GM21360 (cell line): ENCODE measurements around the gene EP400.

ENCODE experiments used
- ATAC-seq: cut with Tn5 transposase; IDR thresholded peaks from one replicate; pipeline ENCODE4 v1.9.1; 2021; ENCODE audit warnings: mild to moderate bottlenecking, moderate library complexity; ENCODE audit not compliant: unreplicated experiment

EP400 gene

DNA sequence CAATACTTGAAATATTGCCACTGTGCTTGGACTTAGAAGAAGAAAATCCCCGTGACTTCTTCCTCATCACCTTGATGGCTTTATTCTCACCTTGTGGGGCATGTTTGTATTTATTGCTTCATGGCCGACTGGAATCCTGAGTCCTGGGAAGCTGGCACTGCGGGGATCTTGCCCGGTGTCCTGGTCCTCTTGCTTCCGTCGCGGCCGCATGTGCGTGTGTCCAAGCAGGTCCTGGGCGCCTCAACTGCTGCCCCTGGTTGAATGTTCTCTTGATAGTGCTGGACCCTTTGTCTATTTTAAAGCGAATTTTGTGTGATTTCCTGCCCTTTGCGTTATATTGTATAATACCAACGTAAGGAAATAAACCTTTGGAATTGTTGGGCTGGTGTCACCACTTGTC, 27.0 kb upstream of the EP400 start:
- ATAC-seq, result no peak

- peak; percentile 70 for ATAC-seq
Observed at GRCh38 chr12:131923260-131923659, 26.5 kb upstream of the EP400 start.

DNA sequence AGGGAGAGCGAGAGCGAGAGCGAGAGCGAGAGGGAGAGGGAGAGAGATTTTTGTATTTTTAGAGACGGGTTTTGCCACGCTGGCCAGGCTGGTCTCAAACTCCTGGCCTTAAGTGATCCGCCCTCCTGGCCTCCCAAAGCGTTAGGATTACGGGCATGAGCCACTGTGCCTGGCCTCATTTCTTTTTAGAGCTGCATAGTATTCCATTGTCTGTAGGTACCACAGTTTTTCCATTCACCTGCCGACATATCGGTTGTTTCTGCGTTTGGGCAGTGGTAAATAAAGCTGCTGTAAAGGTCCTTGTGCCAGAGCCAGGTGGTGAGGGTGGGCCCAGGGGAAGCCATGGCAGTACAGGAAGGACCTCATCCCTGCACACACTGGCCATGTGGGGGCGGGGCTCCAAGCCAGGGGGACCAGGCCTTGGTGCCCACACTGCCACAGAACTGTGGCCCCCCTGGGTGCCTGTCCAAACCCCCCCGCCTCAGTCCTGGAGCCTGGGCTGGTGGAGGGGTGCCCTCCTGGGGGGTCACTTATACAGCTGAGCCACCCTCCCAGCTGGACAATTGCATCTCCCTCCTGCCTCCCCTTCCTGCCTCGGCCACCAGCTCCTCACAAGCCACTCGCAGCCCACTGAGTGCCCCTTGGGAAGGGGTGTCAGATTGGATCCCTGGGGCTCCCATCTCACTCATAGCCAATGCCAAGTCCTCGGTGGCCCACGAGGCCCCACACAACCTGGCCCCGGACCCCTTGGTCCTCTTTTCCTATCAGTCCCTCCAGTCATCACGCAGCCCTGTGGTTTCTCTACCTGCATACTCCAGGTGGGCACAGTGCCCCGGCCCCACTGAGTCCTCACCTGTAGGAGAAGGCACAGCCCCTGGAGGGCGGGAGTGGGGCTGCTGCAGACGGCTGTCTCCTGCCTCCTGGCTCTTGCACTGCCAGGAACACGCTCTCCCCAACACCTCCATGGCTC, 22.3 kb upstream of the EP400 start:
- no peak for ATAC-seq

- ATAC-seq, result peak; percentile 1
Observed at GRCh38 chr12:131928080-131928710, 21.5 kb upstream of the EP400 start.

DNA sequence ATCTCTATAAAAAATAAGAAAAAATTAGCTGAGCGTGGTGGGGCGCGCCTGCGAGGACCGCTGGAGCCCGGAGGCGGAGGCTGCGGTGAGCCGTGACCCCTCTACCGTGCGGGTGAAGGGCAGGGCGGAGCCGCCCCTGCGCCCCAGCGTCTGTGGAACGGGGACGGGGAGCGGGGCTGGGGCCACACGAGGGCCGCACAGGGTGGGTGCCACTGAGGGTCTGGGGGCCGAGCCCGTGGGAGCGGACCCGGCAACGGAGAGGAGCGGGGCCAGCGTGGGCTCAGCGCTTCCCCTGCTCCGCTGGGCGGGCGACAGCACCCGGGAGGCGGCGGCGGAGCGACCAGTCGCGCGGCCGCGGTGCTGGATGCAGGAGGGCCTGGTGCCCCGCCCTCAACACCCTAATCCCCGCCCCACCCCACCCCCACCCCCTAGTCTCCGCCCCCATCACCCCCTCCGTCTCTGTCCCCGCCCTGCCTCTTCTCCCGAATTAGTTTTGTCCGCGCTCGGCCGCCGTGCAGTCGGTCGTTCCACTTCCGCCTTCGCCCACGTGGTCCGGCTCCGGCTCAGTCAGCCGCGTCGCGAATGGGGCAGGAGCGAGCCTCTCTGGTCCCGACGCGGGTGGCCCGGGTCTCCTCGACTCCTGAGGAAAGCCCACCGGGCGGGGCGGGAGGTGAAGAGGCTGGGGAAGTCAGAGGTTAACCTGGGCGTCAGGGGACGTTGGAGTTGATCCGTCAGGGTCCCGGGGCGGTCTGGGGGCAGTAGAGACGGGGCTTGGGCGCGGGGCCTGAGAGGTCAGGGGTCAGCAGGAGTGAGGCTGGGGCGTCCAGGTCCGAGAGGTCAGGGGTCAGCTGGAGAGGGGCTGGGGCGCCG, 20.8 kb upstream of the EP400 start, which contains the start of gene PUS1:
PUS1 (plus strand) TSS at position 566 of the 870 bp plus-strand sequence. CDS start 447 bp downstream, outside the sequence.
- ATAC-seq, result peak; percentile 73

DNA sequence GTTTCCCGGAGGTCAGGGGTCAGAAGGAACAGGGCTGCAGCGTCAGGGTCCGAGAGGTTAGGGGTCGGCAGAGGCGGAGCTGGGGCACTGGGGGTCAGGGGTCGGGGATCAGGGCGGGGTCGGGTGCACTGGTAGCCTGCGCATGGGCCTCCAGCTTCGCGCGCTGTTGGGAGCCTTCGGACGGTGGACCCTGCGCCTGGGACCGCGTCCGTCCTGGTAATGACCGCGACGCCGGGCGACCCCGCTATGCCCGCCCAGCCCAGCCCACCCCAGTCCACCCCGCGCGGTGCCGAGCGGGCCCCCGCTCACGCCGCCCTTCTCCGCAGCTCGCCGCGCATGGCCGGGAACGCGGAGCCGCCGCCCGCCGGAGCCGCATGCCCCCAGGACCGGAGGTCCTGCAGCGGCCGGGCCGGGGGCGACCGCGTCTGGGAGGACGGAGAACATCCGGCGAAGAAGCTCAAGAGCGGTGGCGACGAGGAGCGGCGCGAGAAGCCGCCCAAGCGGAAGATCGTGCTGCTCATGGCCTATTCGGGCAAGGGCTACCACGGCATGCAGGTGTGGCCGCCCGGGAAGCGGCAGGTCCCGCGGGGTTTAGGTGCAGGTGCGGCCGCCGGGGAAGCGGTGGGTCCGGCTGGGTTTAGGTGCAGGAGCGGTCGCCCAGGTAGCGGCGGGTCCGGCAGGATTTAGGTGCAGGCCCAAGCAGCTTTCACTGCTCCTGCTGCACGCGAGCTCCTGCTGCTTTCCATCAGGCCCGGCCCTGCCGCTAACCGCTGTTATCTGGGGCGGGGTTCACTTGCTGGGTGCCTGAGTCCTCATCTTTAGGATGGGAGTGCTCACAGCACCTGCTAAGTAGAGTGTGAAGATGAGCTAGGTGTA, 19.9 kb upstream of the EP400 start:
- ATAC-seq, result no peak

- ATAC-seq, result no peak
Observed at GRCh38 chr12:131930510-131930909, 19.2 kb upstream of the EP400 start.

DNA sequence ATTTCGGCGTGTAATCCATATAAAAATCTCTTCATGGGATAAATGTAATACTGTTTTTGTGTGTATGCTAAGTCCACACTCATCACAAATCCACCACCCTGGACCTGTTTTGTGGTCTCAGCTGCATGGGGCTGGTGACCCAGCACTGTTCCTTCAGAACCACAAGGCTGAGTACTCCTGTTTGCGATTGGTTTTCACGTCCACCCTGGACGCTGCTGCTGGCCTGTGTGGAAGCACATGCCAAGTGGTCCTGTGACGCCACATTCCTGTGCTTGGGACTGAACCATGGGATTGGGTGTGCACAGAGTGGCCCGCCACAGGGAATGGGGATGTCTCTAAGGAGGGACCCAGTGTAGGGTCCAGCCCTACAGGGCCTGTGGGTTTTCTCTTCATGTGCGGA, 16.4 kb upstream of the EP400 start:
- ATAC-seq, result no peak

DNA sequence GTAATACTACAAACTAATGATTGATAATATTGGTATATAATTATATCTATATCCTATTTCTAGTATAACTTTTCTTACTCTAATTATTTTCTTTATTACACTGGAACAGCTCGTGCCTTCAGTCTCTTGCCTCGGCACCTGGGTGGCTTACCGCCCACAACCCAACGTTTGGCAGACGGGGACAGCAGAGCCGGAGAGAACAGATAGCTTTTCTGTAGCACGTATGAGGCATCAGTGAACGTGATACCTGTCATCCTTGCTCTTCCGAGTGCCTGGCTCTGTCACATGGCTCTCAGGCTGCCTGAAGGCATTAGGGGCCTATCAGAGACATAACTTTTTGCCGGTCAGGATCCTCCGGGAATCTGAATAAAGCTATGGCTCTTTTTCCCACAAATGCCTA, 15.2 kb upstream of the EP400 start:
- no peak for ATAC-seq

- no peak for ATAC-seq
Observed at GRCh38 chr12:131938082-131938481, 11.7 kb upstream of the EP400 start.

DNA sequence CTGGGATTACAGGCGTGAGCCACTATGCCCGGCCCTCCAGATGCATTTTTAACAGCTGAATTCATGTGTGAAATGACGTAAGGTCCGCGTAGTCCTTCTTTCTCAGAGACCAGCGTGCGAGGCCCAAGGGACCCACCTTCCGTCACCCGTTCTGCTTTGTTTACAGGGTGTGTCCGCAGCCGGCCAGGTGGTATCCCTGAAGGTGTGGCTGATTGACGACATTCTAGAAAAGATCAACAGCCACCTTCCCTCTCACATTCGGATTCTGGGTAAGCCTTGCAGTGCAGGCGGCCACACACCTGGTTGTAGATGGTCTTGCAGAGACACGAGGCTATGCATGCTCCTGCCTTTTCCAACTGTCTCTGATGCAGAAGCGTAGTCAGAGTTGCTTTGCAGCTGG, 10.7 kb upstream of the EP400 start:
- no peak for ATAC-seq

GRCh38 chr12:131940141-131940547, 9.6 kb upstream of the EP400 start:
- ATAC-seq, result no peak

DNA sequence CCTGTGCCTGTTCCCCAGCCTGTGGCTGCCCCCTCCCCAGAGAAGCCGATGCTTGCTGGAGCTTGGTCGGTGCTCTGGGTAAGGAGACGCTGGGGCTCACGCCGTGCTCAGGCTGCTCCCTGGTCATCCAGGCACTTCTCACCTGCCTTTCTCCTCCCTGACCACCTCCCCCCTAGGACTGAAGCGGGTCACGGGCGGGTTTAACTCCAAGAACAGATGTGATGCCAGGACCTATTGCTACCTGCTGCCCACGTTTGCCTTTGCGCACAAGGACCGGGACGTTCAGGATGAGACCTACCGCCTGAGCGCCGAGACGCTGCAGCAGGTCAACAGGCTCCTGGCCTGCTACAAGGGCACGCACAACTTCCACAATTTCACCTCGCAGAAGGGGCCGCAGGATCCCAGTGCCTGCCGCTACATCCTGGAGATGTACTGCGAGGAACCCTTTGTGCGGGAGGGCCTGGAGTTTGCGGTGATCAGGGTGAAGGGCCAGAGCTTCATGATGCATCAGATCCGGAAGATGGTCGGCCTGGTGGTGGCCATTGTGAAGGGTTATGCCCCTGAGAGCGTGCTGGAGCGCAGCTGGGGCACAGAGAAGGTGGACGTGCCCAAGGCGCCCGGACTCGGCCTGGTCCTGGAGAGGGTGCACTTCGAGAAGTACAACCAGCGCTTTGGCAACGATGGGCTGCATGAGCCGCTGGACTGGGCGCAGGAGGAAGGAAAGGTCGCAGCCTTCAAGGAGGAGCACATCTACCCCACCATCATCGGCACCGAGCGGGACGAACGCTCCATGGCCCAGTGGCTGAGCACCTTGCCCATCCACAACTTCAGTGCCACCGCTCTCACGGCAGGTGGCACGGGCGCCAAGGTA, 8.4 kb upstream of the EP400 start:
- ATAC-seq, result no peak

- ATAC-seq, result no peak
Observed at GRCh38 chr12:131941987-131942341, 7.8 kb upstream of the EP400 start.

DNA sequence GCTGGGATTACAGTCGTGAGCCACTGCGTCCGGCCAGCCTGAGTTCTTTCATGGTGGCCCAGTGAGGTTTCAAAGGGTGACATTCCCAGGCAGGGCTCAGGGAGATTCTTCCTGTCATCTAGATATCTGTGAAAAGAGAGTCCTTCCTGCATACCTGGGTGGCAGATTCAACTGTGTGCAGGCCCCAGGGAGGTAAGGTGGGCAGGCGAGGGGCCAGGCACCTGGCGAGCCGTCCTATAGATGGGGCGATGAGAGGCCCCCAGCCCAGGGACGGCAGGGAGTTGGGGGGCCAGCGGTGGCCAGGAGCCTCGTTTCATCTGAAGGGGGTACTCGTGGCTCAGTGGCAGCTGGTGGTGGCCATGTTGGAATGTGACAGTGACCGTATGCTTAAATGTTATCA, 7.1 kb upstream of the EP400 start:
- no peak for ATAC-seq

DNA sequence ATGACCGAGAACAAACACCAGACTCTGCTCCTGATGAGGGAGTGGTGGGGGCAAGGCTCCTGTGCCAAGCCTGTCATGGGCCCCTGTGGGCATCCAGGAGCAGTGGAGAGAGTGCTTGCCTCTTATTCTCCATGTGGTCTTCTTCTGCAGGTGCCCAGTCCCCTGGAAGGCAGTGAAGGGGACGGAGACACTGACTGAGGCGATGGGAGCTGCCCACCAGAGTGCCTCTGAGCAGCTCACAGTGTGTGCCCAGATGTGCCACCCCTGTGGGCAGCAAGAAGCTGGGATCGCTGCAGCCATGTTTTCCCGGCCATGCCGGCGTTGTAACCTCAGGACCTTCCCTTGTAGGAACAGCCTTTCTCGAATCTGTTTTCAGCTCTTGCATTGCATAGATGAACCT, 6.4 kb upstream of the EP400 start:
- ATAC-seq, result no peak

DNA sequence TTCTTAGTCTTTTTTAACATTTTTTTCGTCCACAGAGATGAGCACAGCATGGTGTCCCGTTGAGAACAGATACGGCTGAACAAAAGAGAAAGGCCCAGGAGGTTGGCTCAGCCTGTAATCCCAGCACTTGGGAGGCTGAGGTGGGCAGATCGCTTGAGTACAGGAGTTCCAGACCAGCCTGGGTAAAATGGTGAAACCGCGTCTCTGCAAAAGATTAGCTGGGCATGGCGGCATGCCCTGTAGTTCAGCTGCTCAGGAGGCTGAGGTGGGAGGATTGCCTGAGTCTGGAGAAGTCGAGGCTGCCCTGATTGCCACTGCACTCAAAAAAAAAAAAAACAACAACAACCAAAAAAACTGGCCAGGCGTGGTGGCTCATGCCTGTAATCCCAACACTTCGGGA, 5.9 kb upstream of the EP400 start:
- no peak for ATAC-seq

DNA sequence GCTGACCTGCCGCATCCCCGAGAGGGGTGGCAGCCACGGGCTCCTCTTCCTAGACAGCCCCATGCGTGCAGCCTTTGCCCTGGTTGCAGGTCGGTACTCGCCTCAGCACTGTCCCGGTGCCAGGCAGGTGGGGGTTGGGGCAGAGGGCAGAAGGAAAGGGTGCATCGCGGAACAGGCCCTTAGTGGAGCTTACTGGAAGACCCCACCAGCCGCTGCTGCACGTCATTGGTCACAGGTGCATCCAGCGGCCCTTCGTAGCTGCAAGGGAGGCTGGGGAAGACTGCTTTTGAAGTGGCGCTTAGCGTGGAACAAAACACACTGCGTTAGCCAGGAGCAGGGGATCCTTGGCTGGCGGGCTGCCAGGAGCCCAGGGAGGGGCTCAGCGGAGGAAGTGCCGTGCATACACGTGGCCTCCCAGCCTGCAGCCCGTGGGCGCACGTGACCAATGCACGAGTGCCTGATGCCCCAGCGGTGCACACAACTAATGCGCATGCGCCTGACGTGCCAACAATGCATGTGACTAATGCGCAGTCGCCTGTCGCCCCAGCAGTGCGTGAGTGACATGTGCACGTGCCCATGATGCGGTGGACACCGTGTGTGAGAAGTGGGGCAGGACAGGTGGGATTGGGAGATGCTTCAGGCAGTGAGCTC, 5.0 kb upstream of the EP400 start:
- ATAC-seq, result no peak

DNA sequence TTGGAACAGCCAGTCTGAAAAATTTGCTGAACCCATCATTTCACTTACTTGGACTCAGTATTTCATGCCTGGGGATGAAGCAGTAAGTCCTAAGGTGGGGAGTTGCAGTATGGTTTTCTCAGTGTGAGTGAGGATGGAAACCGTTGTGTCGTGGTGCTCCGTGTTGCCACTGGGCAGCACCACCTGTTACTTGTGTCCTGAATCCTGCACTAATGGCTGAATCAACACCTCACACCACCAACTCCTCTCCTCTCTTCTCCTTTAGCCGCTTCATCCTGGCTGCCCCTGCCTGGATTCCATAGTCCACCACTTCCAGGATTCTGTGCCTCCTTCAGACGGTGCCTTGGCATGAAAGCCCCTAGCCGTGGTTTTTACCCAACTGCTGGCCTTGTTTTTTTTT, 3.0 kb upstream of the EP400 start:
- no peak for ATAC-seq
